ENCODE results near the gene ARHGAP15. TPM values are rescaled to one million over a fixed set of nuclear protein-coding genes. Genes with fewer than 3 reads are reported as not detected.

The ARHGAP15 gene
- total and polyA plus RNA-seq, 9 donors: 1.5 to 10.0 (median 2.6) TPM

- TF ChIP-seq EP300 (IDR thresholded peaks at IDR 0.05) (no peak), POLR2A (IDR thresholded peaks at IDR 0.05) (no peak)
- TF ChIP-seq, protein P1, sequence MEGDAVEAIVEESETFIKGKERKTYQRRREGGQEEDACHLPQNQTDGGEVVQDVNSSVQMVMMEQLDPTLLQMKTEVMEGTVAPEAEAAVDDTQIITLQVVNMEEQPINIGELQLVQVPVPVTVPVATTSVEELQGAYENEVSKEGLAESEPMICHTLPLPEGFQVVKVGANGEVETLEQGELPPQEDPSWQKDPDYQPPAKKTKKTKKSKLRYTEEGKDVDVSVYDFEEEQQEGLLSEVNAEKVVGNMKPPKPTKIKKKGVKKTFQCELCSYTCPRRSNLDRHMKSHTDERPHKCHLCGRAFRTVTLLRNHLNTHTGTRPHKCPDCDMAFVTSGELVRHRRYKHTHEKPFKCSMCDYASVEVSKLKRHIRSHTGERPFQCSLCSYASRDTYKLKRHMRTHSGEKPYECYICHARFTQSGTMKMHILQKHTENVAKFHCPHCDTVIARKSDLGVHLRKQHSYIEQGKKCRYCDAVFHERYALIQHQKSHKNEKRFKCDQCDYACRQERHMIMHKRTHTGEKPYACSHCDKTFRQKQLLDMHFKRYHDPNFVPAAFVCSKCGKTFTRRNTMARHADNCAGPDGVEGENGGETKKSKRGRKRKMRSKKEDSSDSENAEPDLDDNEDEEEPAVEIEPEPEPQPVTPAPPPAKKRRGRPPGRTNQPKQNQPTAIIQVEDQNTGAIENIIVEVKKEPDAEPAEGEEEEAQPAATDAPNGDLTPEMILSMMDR (IDR thresholded peaks at IDR 0.05): no peak
- no peaks in the 10 kb centered on the region for H3K27me3 ChIP-seq
- no peak for DNase-seq
- no peak overlapping the region for H3K4me3 ChIP-seq
- H3K4me1 ChIP-seq (ENCODE audit: insufficient read depth): no peaks in the 10 kb centered on the region
- intact Hi-C loops (cut with DNase I): no loop called here
- H3K9me3 ChIP-seq: no peaks in the 10 kb centered on the region
- H3K36me3 ChIP-seq: no peaks in the 10 kb centered on the region
- no peak overlapping the region for H3K27ac ChIP-seq
- WGBS, 3 donors: 95 to 98% (median 96%) methylated on average over 2 of the region's 2 CpGs
These were observed 212.3 kb downstream of the ARHGAP15 start for GRCh38 chr2:143341478-143341877.

GRCh38 chr2:143344780-143345179, 215.6 kb downstream of the ARHGAP15 start:
- Histone ChIP-seq H3K4me3 (no peak overlapping the region), H3K4me1 (ENCODE audit: insufficient read depth) (no peaks in the 10 kb centered on the region), H3K36me3 (no peaks in the 10 kb centered on the region), H3K27me3 (no peaks in the 10 kb centered on the region), H3K9me3 (no peaks in the 10 kb centered on the region), H3K27ac (no peak overlapping the region)
- DNase-seq: no peak
- WGBS, 3 donors: 86 to 93% (median 93%) methylated on average over 2 of the region's 2 CpGs
- TF ChIP-seq, protein P1 (IDR thresholded peaks at IDR 0.05): no peak
- no peak for TF ChIP-seq POLR2A (IDR thresholded peaks at IDR 0.05)
- TF ChIP-seq EP300 (IDR thresholded peaks at IDR 0.05): no peak
- intact Hi-C loops (cut with DNase I): no loop called here

GRCh38 chr2:143345887-143346787, 216.9 kb downstream of the ARHGAP15 start:
- Histone ChIP-seq H3K4me3 (no peak overlapping the region), H3K27ac (no peak overlapping the region), H3K4me1 (ENCODE audit: insufficient read depth) (no peaks in the 10 kb centered on the region), H3K9me3 (no peaks in the 10 kb centered on the region), H3K36me3 (no peaks in the 10 kb centered on the region), H3K27me3 (no peaks in the 10 kb centered on the region)
- no peak for TF ChIP-seq POLR2A (IDR thresholded peaks at IDR 0.05)
- TF ChIP-seq, protein P1 (IDR thresholded peaks at IDR 0.05): no peak
- no peak for TF ChIP-seq EP300 (IDR thresholded peaks at IDR 0.05)
- intact Hi-C loops (cut with DNase I): no loop called here
- no peak for DNase-seq
- 64 to 73% (median 72%) methylated on average over 9 of the region's 9 CpGs for WGBS, 3 donors

DNA sequence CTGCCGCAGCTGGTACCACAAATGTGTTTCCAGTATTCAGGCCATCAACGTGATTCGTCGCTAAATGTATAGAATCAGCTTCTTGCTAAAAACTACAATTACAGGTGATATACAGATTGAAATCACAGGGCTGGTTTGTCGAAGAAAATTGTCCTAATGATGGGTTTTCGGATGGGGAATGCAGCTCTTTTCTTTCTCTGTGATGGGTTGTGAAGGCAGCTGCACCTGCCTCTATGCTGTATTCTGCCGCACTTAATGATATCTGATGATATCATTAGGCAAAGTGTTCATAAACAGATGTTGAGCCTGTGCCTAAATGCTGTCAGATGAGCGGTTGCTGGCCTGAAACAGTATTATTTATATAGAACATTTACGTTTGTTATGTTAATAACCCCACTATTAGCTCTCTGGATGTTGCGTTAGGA, 218.1 kb downstream of the ARHGAP15 start:
- 77 to 87% (median 81%) methylated on average over 10 of the region's 10 CpGs for WGBS, 3 donors
- TF ChIP-seq POLR2A (IDR thresholded peaks at IDR 0.05): no peak
- TF ChIP-seq EP300 (IDR thresholded peaks at IDR 0.05): no peak
- TF ChIP-seq, protein P1 (IDR thresholded peaks at IDR 0.05): no peak
- H3K4me1 ChIP-seq (ENCODE audit: insufficient read depth): no peaks in the 10 kb centered on the region
- intact Hi-C loops (cut with DNase I): no loop called here
- no peaks in the 10 kb centered on the region for H3K36me3 ChIP-seq
- no peaks in the 10 kb centered on the region for H3K9me3 ChIP-seq
- no peak overlapping the region for H3K27ac ChIP-seq
- H3K4me3 ChIP-seq: no peak overlapping the region
- DNase-seq: no peak
- H3K27me3 ChIP-seq: no peaks in the 10 kb centered on the region
